NOMO-1 treated with DMSO at 0.1 percent for 48 hours (cell line): ENCODE data around the gene PDZRN3.

ENCODE experiments used
- DNase-seq: peaks from one replicate; lab custom pipeline; 2025; ENCODE audit not compliant: unreplicated experiment; lab: John Stamatoyannopoulos, UW

PDZRN3 gene

GRCh38 chr3:73498764-73499622 lies 125.7 kb downstream of the PDZRN3 start:
- no peak for DNase-seq

GRCh38 chr3:73497646-73498406 lies 126.9 kb downstream of the PDZRN3 start:
- DNase-seq = no peak

GRCh38 chr3:73493543-73494308 lies 131.0 kb downstream of the PDZRN3 start:
- no peak for DNase-seq

- no peak for DNase-seq
Observed at GRCh38 chr3:73492186-73492585, 132.6 kb downstream of the PDZRN3 start.

GRCh38 chr3:73491287-73491662 lies 133.5 kb downstream of the PDZRN3 start:
- no peak for DNase-seq

- DNase-seq = no peak
Observed at GRCh38 chr3:73490453-73491286, 134.1 kb downstream of the PDZRN3 start.

- no peak for DNase-seq
Observed at GRCh38 chr3:73485877-73486330, 138.8 kb downstream of the PDZRN3 start.

GRCh38 chr3:73484656-73485248 lies 140.0 kb downstream of the PDZRN3 start:
- DNase-seq = no peak

GRCh38 chr3:73481888-73482287 lies 142.9 kb downstream of the PDZRN3 start:
- DNase-seq = no peak

GRCh38 chr3:73480187-73480672 lies 144.5 kb downstream of the PDZRN3 start:
- DNase-seq = no peak

GRCh38 chr3:73479325-73479724 lies 145.4 kb downstream of the PDZRN3 start:
- DNase-seq = no peak

GRCh38 chr3:73478858-73479257 lies 145.9 kb downstream of the PDZRN3 start:
- no peak for DNase-seq

GRCh38 chr3:73475717-73476116 lies 149.0 kb downstream of the PDZRN3 start:
- no peak for DNase-seq

GRCh38 chr3:73475175-73475574 lies 149.6 kb downstream of the PDZRN3 start:
- DNase-seq = no peak

- no peak for DNase-seq
Observed at GRCh38 chr3:73474619-73475018, 150.1 kb downstream of the PDZRN3 start.

- DNase-seq = no peak
Observed at GRCh38 chr3:73473898-73474416, 150.8 kb downstream of the PDZRN3 start.

GRCh38 chr3:73473181-73473897 lies 151.4 kb downstream of the PDZRN3 start:
- DNase-seq = no peak

- DNase-seq = no peak
Observed at GRCh38 chr3:73471986-73472787, 152.6 kb downstream of the PDZRN3 start.
